Measurements from ENCODE around the gene NFE2L2.
"Not testable (repeated sequence)": the region's sequence is repeated elsewhere in the genome, so short reads cannot be mapped to it uniquely, and the experiment has no call there.

Gene NFE2L2

DNA sequence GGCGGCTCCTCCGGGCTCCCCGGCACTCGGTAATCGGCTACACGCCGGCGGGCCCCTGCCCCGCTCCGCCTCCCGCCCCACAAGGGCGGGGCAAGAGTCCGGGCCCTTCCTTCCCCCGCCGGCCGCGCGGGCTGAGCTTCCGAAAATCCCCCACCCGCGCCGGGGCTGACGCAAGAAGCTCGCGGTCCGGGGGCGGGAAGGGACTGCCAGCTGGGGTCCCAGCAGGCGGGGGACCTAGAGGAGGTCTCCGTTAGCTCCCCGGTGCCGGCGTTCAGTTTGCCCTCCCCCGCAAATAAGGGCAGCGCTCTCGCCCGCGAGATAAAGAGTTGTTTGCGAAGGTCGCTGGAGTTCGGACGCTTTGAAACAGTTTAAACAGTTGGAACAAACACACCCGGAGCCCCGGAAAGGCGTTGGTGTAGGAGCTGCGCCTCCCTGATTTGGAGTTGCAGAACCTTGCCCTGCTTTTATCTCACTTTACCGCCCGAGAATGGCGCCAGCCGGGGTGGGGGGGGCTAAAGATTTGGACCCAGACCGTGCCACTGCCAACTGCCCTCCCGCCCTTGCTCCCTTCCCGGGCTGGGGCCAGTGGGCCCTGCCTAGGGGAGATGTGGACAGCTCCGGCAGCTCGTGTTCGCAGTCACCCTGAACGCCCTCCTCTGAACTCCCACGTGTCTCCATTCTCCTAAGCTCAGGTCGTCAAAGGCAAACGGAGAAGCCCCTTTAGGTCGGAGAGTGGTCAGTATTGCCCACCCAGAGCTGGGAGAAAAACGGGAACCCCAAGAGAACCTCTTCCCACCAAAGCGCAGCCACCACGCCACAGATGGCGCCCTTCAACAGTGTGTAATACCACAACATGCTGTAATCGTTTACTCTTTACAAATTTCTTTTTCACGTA lies at the start of gene NFE2L2:
Gene NFE2L2, minus strand, starts transcription at position 35 of the 895 bp plus-strand sequence. CDS start 151 bp downstream, outside the sequence.
- in situ Hi-C loops (cut with MboI; ENCODE audit: low sequenced_read_pairs), result loop anchor here (10.0 kb wide), 1 partner anchor 70 kb away; no protein-coding TSS in a partner anchor
- peaks cover 27% of the 10 kb centered on the region for H3K4me1 ChIP-seq
- peak; percentile 77 to 89 for DNase-seq (ENCODE audit: low spot score in 2 of 2)

DNA sequence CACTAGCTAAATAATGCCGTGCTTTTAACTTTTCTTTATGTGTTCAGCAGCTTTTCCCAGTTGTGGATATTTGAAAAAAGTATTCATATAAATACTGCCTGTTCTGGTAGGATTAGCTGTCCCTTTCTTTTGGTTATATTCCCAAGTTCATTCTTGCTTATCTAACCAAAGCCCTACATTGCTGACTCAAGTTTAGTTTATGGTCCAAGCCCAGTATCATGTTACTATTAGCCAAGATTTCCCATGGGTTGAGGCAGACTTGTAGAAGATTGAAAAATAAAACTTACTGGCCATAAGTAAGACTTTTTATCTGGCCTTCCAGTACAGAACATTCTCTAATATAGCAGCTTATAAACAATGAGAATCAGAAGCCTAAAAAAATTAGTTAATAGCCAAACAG lies 49.7 kb upstream of the NFE2L2 start:
- Histone ChIP-seq H3K36me3 (replicated peaks) (no peaks in the 10 kb centered on the region), H3K4me3 (no peak overlapping the region), H3K4me1 (peaks cover 6% of the 10 kb centered on the region), H3K27me3 (ENCODE audit: low read depth) (no peaks in the 10 kb centered on the region), H3K9me3 (no peaks in the 10 kb centered on the region)
- no peak for DNase-seq (ENCODE audit: low spot score in 2 of 2)
- in situ Hi-C loops (cut with MboI; ENCODE audit: low sequenced_read_pairs), result no loop called here

More for the DNA sequence above, at the start of gene NFE2L2:
- Histone ChIP-seq H3K4me3 (peak within 1 kb of the TSS; percentile 91), H3K9me3 (no peaks in the 10 kb centered on the region), H3K27me3 (ENCODE audit: low read depth) (no peaks in the 10 kb centered on the region), H3K36me3 (replicated peaks) (0 out of 2 replicates have a peak, but pooled peaks cover 6% of the 10 kb centered on the region)

DNA sequence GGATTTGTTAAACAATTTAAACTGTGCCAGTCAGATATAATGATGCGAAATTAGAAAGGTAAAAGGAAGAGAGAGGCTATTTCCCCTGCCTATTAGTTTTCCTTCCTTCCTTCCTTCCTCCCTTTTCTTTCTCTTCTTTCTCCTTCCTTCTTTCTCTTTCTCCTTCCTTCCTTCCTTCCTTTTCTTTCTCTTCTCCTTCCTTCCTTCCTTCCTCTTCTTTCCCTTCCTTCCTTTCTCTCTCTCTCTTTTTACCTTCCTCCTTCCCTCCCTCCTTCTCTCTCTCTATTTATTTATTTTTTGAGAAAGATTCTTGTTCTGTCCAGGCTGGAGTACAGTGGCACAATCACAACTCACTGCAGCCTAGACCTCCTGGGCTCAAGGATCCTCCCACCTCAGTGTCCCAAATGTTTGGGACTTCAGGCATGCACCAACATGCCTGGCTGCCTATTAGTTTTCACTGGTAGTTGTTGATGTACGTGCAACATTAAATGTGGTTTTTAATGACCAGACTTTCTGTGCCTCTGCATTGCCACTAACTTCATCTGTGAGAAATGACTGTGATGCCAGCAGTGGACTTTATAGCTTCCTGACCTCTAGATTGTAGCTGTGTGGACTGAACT lies 48.7 kb upstream of the NFE2L2 start:
- in situ Hi-C loops (cut with MboI; ENCODE audit: low sequenced_read_pairs), result no loop called here
- Histone ChIP-seq H3K36me3 (replicated peaks) (no peaks in the 10 kb centered on the region), H3K9me3 (no peaks in the 10 kb centered on the region), H3K27me3 (ENCODE audit: low read depth) (no peaks in the 10 kb centered on the region), H3K4me3 (no peak overlapping the region), H3K4me1 (peaks cover 6% of the 10 kb centered on the region)
- DNase-seq (ENCODE audit: low spot score in 2 of 2), result no peak

DNA sequence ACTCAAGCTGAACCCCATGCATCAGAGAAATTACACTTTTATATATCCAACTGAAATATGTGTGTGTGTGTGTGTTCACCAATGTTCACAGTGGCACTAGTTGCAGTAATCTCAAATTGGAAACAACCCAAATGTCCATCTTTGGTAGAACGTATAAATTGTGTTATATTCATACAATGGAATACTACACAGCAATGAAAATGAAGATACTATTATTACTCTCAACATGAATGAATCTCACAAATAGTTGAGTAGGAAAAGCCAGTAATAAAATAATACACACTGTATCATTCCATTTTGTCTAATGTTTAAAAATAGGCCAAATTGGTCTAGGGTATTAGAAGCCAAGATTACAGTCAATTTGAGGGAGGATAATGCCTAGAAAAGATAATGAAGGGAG lies 48.0 kb upstream of the NFE2L2 start:
- in situ Hi-C loops (cut with MboI; ENCODE audit: low sequenced_read_pairs), result no loop called here
- H3K4me1 ChIP-seq, result peaks cover 6% of the 10 kb centered on the region
- no peak for DNase-seq (ENCODE audit: low spot score in 2 of 2)
- no peaks in the 10 kb centered on the region for H3K27me3 ChIP-seq (ENCODE audit: low read depth)
- no peaks in the 10 kb centered on the region for H3K36me3 ChIP-seq (replicated peaks)
- no peaks in the 10 kb centered on the region for H3K9me3 ChIP-seq
- no peak overlapping the region for H3K4me3 ChIP-seq

DNA sequence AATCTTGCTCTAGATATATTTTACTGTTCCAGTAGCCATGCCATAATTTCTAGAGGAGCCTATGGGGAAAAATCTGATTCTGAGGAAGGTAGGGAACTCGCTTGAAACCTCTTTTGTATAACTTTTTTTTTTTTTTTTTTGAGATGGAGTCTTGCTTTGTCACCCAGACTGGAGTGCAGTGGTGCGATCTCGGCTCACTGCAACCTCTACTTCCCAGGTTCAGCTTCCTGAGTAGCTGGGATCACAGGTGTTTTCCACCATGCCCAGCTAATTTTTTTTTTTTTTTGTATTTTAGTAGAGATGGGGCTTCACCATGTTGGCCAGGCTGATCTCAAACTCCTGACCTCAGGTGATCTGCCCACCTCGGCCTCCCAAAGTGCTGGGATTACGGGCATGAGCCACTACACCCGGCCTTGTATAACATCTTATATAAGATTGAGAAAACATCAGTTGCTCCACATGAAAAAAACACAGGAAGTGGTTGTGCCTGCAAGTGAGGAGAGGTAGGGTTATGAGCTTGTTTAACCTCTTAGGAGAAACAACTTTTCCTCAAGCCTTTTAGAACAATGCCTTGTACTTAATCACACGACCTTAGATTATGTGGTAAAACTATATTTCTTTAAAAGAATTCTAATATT lies 45.3 kb upstream of the NFE2L2 start:
- H3K4me1 ChIP-seq; in situ Hi-C loops (cut with MboI; ENCODE audit: low sequenced_read_pairs); H3K27me3 ChIP-seq (ENCODE audit: low read depth); DNase-seq (ENCODE audit: low spot score in 2 of 2); H3K9me3 ChIP-seq; H3K36me3 ChIP-seq (replicated peaks); H3K4me3 ChIP-seq: not testable (repeated sequence)

DNA sequence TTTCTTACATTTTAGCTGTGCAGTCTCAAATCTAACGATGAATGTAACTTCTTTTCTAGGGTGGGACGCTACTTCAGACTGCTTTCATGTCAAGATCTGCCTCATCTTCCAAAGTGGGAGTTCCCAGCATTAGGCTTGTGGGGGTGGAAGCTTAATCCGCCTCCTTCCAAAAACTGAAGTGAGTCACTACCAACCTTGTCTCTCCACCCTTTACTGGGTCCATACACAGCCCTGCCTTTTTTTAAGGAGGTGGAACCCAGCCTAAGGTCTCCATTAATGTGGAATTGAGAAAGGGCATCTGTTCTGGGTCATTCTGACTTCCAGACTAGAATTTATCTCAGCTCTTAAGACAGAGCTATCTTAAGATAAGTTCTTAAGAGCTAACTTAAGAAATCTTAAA lies 42.0 kb upstream of the NFE2L2 start:
- H3K27me3 ChIP-seq (ENCODE audit: low read depth), result peaks cover 3% of the 10 kb centered on the region; the same call in 1 of the 2 replicates
- no peaks in the 10 kb centered on the region for H3K4me1 ChIP-seq
- H3K36me3 ChIP-seq (replicated peaks), result no peaks in the 10 kb centered on the region
- in situ Hi-C loops (cut with MboI; ENCODE audit: low sequenced_read_pairs), result no loop called here
- no peak overlapping the region for H3K4me3 ChIP-seq
- no peak for DNase-seq (ENCODE audit: low spot score in 2 of 2)
- no peaks in the 10 kb centered on the region for H3K9me3 ChIP-seq

DNA sequence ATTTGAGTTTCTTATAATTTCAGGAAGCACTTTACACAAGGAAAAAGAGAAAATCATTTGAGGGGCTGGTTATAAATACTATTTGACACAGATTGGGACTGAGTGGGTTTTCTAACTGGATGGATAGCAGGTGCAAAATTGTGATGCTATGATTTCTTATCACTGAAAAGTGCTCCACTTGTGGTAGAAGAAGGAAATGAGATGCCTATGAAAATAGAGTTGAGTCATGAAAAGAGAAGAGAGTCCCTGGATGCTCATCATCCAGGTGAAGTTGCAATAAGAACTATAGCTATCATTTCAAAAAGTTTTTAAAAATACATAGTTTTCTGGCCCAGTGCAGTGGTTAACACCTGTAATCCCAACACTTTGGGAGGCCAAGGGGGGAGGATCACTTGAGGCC lies 39.4 kb upstream of the NFE2L2 start:
- Histone ChIP-seq H3K27me3 (ENCODE audit: low read depth) (peaks cover 3% of the 10 kb centered on the region; the same call in 1 of the 2 replicates), H3K4me1 (no peaks in the 10 kb centered on the region), H3K36me3 (replicated peaks) (no peaks in the 10 kb centered on the region), H3K9me3 (no peaks in the 10 kb centered on the region), H3K4me3 (no peak overlapping the region)
- in situ Hi-C loops (cut with MboI; ENCODE audit: low sequenced_read_pairs), result no loop called here
- no peak for DNase-seq (ENCODE audit: low spot score in 2 of 2)

DNA sequence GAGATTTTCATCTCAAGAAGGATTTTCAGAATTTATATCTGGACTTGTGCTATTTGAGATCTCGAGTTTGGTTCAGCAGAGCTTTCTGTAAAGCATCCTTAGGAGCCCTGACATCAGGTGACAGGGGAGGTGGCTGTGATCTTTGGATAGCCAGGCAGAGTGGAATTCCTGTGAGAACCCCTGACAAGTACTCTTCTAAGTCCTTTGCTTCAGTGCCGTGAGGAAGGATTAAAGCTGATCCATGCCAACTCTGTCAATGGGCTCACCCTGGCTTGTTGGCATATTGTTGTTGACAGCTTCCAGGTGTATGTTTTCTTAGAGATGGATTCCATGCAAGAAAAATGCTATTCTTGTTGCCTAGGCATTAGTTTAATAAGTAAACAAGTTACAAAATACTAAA lies 38.0 kb upstream of the NFE2L2 start:
- no peak for DNase-seq (ENCODE audit: low spot score in 2 of 2)
- H3K4me3 ChIP-seq, result no peak overlapping the region
- H3K4me1 ChIP-seq, result peaks cover under 1% of the 10 kb centered on the region; the same call in 1 of the 2 replicates
- H3K27me3 ChIP-seq (ENCODE audit: low read depth), result peaks cover 3% of the 10 kb centered on the region; the same call in 1 of the 2 replicates
- no peaks in the 10 kb centered on the region for H3K36me3 ChIP-seq (replicated peaks)
- H3K9me3 ChIP-seq, result no peaks in the 10 kb centered on the region
- in situ Hi-C loops (cut with MboI; ENCODE audit: low sequenced_read_pairs), result no loop called here

DNA sequence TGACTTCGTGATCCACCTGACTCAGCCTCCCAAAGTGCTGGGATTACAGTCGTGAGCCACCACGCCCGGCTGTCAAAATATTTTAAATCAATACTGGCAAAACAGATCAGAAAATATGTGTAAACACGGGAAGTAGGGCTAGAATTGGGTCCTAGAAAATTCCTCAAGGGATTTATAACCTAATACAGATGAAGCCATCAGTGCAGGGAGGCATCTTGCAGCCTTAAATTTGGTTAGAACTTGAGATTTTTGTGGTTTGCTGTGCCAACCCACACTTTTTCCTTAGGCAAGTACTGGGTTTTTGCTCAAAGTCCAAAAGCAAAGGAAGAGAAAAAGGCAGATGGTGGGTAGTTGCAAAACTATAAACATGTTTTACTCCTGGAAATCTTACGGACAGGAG lies 33.7 kb upstream of the NFE2L2 start:
- H3K9me3 ChIP-seq, result no peaks in the 10 kb centered on the region
- H3K4me1 ChIP-seq, result peaks cover 21% of the 10 kb centered on the region
- no peak for DNase-seq (ENCODE audit: low spot score in 2 of 2)
- in situ Hi-C loops (cut with MboI; ENCODE audit: low sequenced_read_pairs), result no loop called here
- H3K4me3 ChIP-seq, result no peak overlapping the region
- H3K36me3 ChIP-seq (replicated peaks), result no peaks in the 10 kb centered on the region
- H3K27me3 ChIP-seq (ENCODE audit: low read depth), result no peaks in the 10 kb centered on the region

DNA sequence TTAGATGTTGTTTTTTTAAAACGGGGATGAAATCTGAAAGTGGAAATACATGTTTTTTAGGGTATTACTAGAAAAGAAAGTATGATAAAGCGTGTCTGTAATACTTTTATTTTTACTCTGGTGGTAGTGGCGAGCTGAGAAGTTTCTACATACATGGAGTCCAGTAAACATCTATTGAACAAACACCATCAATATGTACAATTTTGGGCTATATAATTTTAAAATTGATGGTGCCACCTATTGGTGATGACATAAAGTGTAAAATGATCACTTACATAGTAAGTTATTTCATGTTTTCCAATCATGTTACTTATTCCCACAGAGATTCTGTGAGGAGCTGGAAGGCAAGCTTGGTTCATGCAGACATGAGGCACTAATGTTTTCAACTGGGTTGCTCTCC lies 31.5 kb upstream of the NFE2L2 start:
- H3K27me3 ChIP-seq (ENCODE audit: low read depth), result no peaks in the 10 kb centered on the region
- H3K4me3 ChIP-seq, result no peak overlapping the region
- in situ Hi-C loops (cut with MboI; ENCODE audit: low sequenced_read_pairs), result no loop called here
- H3K36me3 ChIP-seq (replicated peaks), result no peaks in the 10 kb centered on the region
- no peaks in the 10 kb centered on the region for H3K9me3 ChIP-seq
- H3K4me1 ChIP-seq, result peaks cover 24% of the 10 kb centered on the region
- no peak for DNase-seq (ENCODE audit: low spot score in 2 of 2)

DNA sequence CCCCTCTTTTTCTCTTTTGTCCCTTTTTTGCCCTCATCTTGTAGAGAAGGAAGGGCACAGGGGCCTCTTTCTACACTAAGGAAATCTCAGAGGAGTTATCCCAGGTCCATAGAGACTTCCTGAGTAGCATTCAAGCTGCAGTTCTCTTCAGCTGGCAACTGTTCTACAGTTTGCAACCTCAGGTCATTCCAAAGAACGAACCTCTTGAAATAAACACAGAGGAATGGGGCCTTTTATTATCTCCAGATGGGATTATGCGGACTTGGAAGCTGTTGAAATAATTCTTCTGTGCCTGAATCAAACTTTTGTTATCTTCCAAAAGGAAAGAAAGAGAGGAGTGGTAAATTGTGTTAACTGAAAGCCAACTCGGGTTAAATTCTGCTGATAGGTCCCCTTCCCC lies 31.0 kb upstream of the NFE2L2 start:
- Histone ChIP-seq H3K36me3 (replicated peaks) (no peaks in the 10 kb centered on the region), H3K9me3 (no peaks in the 10 kb centered on the region), H3K27me3 (ENCODE audit: low read depth) (no peaks in the 10 kb centered on the region), H3K4me3 (no peak overlapping the region), H3K4me1 (peaks cover 24% of the 10 kb centered on the region)
- in situ Hi-C loops (cut with MboI; ENCODE audit: low sequenced_read_pairs), result no loop called here
- peak; percentile 43 to 85 for DNase-seq (ENCODE audit: low spot score in 2 of 2)

DNA sequence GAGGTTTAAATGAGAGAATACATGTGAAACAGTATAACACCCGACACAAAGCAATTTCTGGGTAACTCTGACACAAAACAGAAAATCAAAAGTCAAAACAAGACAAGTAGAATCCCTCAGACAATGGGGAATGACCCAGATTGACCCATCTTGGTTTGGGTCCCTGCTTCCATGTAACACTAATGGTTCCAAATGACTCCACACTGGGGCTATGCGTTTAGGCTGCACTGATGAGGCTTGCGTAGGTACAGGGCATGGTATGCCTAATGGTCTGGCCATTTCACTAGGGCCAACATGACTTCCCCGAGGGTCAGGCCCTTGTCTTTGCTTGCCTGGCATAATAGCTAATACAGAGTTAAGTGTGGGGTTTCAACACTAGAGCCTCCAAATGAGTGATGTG lies 27.2 kb upstream of the NFE2L2 start:
- no peaks in the 10 kb centered on the region for H3K9me3 ChIP-seq
- H3K4me3 ChIP-seq, result no peak overlapping the region
- H3K27me3 ChIP-seq (ENCODE audit: low read depth), result no peaks in the 10 kb centered on the region
- in situ Hi-C loops (cut with MboI; ENCODE audit: low sequenced_read_pairs), result no loop called here
- no peak for DNase-seq (ENCODE audit: low spot score in 2 of 2)
- no peaks in the 10 kb centered on the region for H3K36me3 ChIP-seq (replicated peaks)
- H3K4me1 ChIP-seq, result peaks cover 19% of the 10 kb centered on the region

DNA sequence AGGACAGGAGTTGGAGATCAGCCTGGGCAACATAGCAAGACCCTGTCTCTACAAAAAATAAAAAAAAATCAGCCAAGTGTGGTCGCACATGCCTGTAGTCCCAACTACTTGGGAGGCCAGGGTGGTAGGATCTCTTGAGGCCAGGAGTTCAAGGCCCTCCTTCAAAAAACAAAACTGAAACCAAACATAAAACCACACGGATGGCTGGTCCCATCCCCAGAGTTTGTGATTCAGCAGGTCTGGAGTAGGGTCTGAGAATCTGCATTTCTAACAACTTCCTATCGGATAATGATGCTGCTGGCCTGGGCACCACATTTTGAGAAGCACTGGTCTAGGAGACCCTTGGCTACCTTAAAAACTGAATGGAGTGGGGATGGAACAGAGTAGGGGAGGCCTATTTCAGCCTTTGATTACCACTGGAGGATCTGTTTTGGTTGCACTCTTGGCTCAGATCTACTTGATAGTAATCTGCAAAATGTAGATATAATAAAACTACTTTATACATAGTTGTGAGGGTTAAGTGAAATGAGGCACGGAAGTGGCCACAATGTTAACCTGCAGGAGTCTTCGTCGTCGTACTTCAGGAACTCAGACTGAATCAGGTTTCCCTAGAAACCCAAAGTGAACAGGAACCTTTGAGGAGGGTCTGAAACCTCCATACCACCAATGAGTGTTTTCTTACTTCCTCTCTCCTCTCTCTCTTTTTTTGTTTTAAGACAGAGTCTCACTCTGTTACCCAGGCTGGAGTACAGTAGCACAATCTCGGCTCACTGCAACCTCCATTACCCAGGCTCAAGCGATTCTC lies 25.5 kb upstream of the NFE2L2 start:
- in situ Hi-C loops (cut with MboI; ENCODE audit: low sequenced_read_pairs), result no loop called here
- DNase-seq (ENCODE audit: low spot score in 2 of 2), result no peak

More for the DNA sequence above, 25.5 kb upstream of the NFE2L2 start:
- H3K9me3 ChIP-seq, result no peaks in the 10 kb centered on the region
- no peak overlapping the region for H3K4me3 ChIP-seq
- no peaks in the 10 kb centered on the region for H3K27me3 ChIP-seq (ENCODE audit: low read depth)
- H3K36me3 ChIP-seq (replicated peaks), result no peaks in the 10 kb centered on the region
- peaks cover 7% of the 10 kb centered on the region; the same call in 1 of the 2 replicates for H3K4me1 ChIP-seq

All from HAP-1 (cell line).